ENCODE results near the gene WDR81. TPM values are rescaled to one million over a fixed set of nuclear protein-coding genes. Genes with fewer than 3 reads are reported as not detected.
"Not testable (repeated sequence)": the region's sequence is repeated elsewhere in the genome, so short reads cannot be mapped to it uniquely, and the experiment has no call there.

WDR81 gene
- total and polyA plus RNA-seq, 2 donors (not counting 3 experiments of a cell fraction or from before 2014, with no cell fraction given): 10.4 to 17.3 TPM

GRCh38 chr17:1707107-1707506, 17.4 kb upstream of the WDR81 start:
- Histone ChIP-seq H4K20me1 (replicated peaks; ENCODE audit: control insufficient read depth, extremely low read depth, insufficient read depth, low read length) (no peaks in the 10 kb centered on the region), H3K4me2 (ENCODE audit: insufficient read depth, low read length) (no peak overlapping the region), H3K4me1 (ENCODE audit: control insufficient read depth, extremely low read depth, insufficient read depth, low read length) (peaks cover 14% of the 10 kb centered on the region), H3K9me1 (replicated peaks; ENCODE audit: control insufficient read depth, extremely low read depth, insufficient read depth, low read length) (no peaks in the 10 kb centered on the region), H3K27me3 (ENCODE audit: control insufficient read depth in 2 of 2, insufficient read depth in 2 of 2, low read length in 2 of 2) (no peaks in the 10 kb centered on the region), H2AFZ (ENCODE audit: low read depth, low read length) (no peak overlapping the region), H3K4me3 (replicated peaks in 1 of 3; ENCODE audit: insufficient read depth in 1 of 3, low read depth in 1 of 3, low read length in 3 of 3) (no peak overlapping the region), H3K79me2 (ENCODE audit: control insufficient read depth, insufficient read depth, low read length) (peaks cover 5% of the 10 kb centered on the region), H3K9me3 (replicated peaks; ENCODE audit: control insufficient read depth, insufficient read depth, low read length) (no peaks in the 10 kb centered on the region), H3K27ac (ENCODE audit: insufficient read depth, low read depth, low read length) (no peak overlapping the region), H3K9ac (replicated peaks; ENCODE audit: extremely low read depth, insufficient read depth, low read length) (no peak overlapping the region), H3K36me3 (ENCODE audit: control insufficient read depth in 2 of 2, extremely low read depth in 1 of 2, insufficient read depth in 2 of 2, low read length in 2 of 2) (peaks cover under 1 to 6% of the 10 kb centered on the region in 2 experiments)
- POLR2A ChIA-PET: no interaction called here
- intact Hi-C loops (cut with micrococcal nuclease): no loop called here
- FAIRE-seq (no peak), DNase-seq (ENCODE audit: low read depth, low spot score) (no peak)
- TF ChIP-seq, protein P1, sequence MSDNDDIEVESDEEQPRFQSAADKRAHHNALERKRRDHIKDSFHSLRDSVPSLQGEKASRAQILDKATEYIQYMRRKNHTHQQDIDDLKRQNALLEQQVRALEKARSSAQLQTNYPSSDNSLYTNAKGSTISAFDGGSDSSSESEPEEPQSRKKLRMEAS (IDR thresholded peaks at IDR 0.05; ENCODE audit: insufficient read depth, insufficient read length): no peak
- TF ChIP-seq JUN (IDR thresholded peaks at IDR 0.05; ENCODE audit: borderline replicate concordance, insufficient read depth, insufficient read length, low read depth) (no peak), POLR2AphosphoS5 (IDR thresholded peaks at IDR 0.05; ENCODE audit: insufficient read depth, low read depth, low read length) (no peak), EZH2 (IDR thresholded peaks at IDR 0.05; ENCODE audit: borderline replicate concordance, low read depth, low read length, severe bottlenecking) (no peak), FOS (IDR thresholded peaks at IDR 0.05; ENCODE audit: borderline replicate concordance, insufficient read depth, low read length) (no peak), CTCF (IDR thresholded peaks at IDR 0.05; ENCODE audit: extremely low read depth in 1 of 2, insufficient read depth in 1 of 2, low read depth in 1 of 2, low read length in 2 of 2) (no peak), POLR2A (IDR thresholded peaks at IDR 0.05; ENCODE audit: low read depth, low read length) (no peak), GATA2 (IDR thresholded peaks at IDR 0.05; ENCODE audit: insufficient read depth, insufficient read length, low read depth, low read length) (no peak), MYC (IDR thresholded peaks at IDR 0.05; ENCODE audit: low read depth, low read length) (no peak)
- dilution Hi-C loops (cut with MboI; ENCODE audit: extremely low pct_ligation_motif_present, low sequenced_read_pairs): no loop called here
- CTCF ChIA-PET: interaction anchor here (0.9 kb wide), 1 partner anchor 38 kb away, joined by 3 read pairs; no protein-coding TSS in a partner anchor
- no TSS peak for BruUV-seq (replicated peaks)

- peaks cover 31% of the 10 kb centered on the region for H3K4me1 ChIP-seq (ENCODE audit: control insufficient read depth, extremely low read depth, insufficient read depth, low read length)
- H3K27me3 ChIP-seq (ENCODE audit: control insufficient read depth in 2 of 2, insufficient read depth in 2 of 2, low read length in 2 of 2); H3K4me2 ChIP-seq (ENCODE audit: insufficient read depth, low read length); DNase-seq (ENCODE audit: low read depth, low spot score); intact Hi-C loops (cut with micrococcal nuclease); POLR2A ChIA-PET; H4K20me1 ChIP-seq (replicated peaks; ENCODE audit: control insufficient read depth, extremely low read depth, insufficient read depth, low read length); H3K9me1 ChIP-seq (replicated peaks; ENCODE audit: control insufficient read depth, extremely low read depth, insufficient read depth, low read length); H2AFZ ChIP-seq (ENCODE audit: low read depth, low read length); BruUV-seq (replicated peaks); FAIRE-seq; CTCF ChIA-PET; dilution Hi-C loops (cut with MboI; ENCODE audit: extremely low pct_ligation_motif_present, low sequenced_read_pairs); H3K9ac ChIP-seq (replicated peaks; ENCODE audit: extremely low read depth, insufficient read depth, low read length); H3K9me3 ChIP-seq (replicated peaks; ENCODE audit: control insufficient read depth, insufficient read depth, low read length); H3K4me3 ChIP-seq (replicated peaks in 1 of 3; ENCODE audit: insufficient read depth in 1 of 3, low read depth in 1 of 3, low read length in 3 of 3); H3K27ac ChIP-seq (ENCODE audit: insufficient read depth, low read depth, low read length): not testable (repeated sequence)
- peaks cover 22% of the 10 kb centered on the region for H3K79me2 ChIP-seq (ENCODE audit: control insufficient read depth, insufficient read depth, low read length)
- H3K36me3 ChIP-seq (ENCODE audit: control insufficient read depth in 2 of 2, extremely low read depth in 1 of 2, insufficient read depth in 2 of 2, low read length in 2 of 2): peaks cover 18 to 20% of the 10 kb centered on the region in 2 experiments
Measured at GRCh38 chr17:1708791-1709346, 15.6 kb upstream of the WDR81 start.

Measured in endothelial cell of umbilical vein (primary cell).